HepG2 (cell line): ENCODE data around the gene RHBDD1. TPM values are rescaled to one million over a fixed set of nuclear protein-coding genes. Genes with fewer than 3 reads are reported as not detected.

Source experiments
- ATAC-seq: fragments of 200-7000 bp; cut with Tn5 transposase; 3 replicates; pipeline ENCODE4 v1.9.1; 2020; ENCODE audit warnings: mild to moderate bottlenecking, moderate library complexity
- BruUV-seq: library from RNA; stranded (reverse); fragments of 400-500 nt; replicated peaks from 2 replicates; lab custom pipeline; 2021; lab: Mats Ljungman, UMichigan
- CTCF ChIA-PET: fragments of 300-600 bp; formaldehyde crosslinking; extraction: SDS; loops from one replicate; lab custom pipeline; 2021; ENCODE audit warnings: low total read pairs, inconsistent platforms, low intra/inter-chr PET ratio; lab: Yijun Ruan, JAX
- POLR2A ChIA-PET: fragments of 350-600 bp; sonication (Branson Sonifier 250); formaldehyde crosslinking; loops from one replicate; lab custom pipeline; 2020; ENCODE audit warnings: antibody characterized with exemption, inconsistent platforms; lab: Yijun Ruan, JAX
- DNase-seq: peaks from one replicate; pipeline ENCODE4 v3.0.0-alpha.2; 2015; ENCODE audit warnings: low spot score
- FAIRE-seq: peaks from 3 replicates; lab custom pipeline; 2011; peaks lifted over from hg19 to GRCh38; lab: Jason Lieb, UNC
- H2AFZ ChIP-seq: one replicate; pipeline ENCODE4 v1.6.1; 2011; ENCODE audit warnings: low read length, inconsistent platforms
- H3K27ac ChIP-seq: fragments of 300-600 bp; 3 replicates; pipeline ENCODE4 v1.8.0; 2011; ENCODE audit warnings: mixed run types, mild to moderate bottlenecking, mixed read lengths, low read length, inconsistent platforms; ENCODE audit not compliant: insufficient read depth; ENCODE audit errors: extremely low read length
- H3K27me3 ChIP-seq, 2 experiments: fragments of 200-600 bp in 1 of 2; 2 replicates in 1 of 2; 3 replicates in 1 of 2; pipeline versions ENCODE4 v1.6.0 to v1.8.0; 2011; ENCODE audit warnings: low read length in 2 of 2, mild to moderate bottlenecking in 2 of 2, moderate library complexity in 2 of 2, inconsistent platforms in 1 of 2; ENCODE audit not compliant: insufficient read depth in 2 of 2, control insufficient read depth in 1 of 2
- H3K36me3 ChIP-seq, 2 experiments: fragments of 200-600 bp in 1 of 2; replicated peaks in 1 of 2; 2 replicates in 1 of 2; 3 replicates in 1 of 2; pipeline versions ENCODE4 v1.5.1 to v1.8.0; 2011; ENCODE audit warnings: low read length in 2 of 2, inconsistent platforms in 1 of 2; ENCODE audit not compliant: insufficient read depth in 2 of 2, control insufficient read depth in 1 of 2
- H3K4me1 ChIP-seq: 2 replicates; pipeline ENCODE4 v1.5.1; 2012; ENCODE audit warnings: low read length, inconsistent platforms; ENCODE audit not compliant: insufficient read depth
- H3K4me2 ChIP-seq: 2 replicates; pipeline ENCODE4 v1.6.0; 2011; ENCODE audit warnings: low read depth, low read length, inconsistent platforms
- H3K4me3 ChIP-seq, 3 experiments: fragments of 200-600 bp in 1 of 3; sonication (generic), shearing (Covaris generic) in 1 of 3; replicated peaks in 1 of 3; 2 replicates each; pipeline ENCODE4 v1.5.1; 2011 to 2016; ENCODE audit warnings: low read length in 3 of 3, inconsistent platforms in 2 of 3, low read depth in 2 of 3, mild to moderate bottlenecking in 2 of 3, control low read depth in 1 of 3, mixed read lengths in 1 of 3; ENCODE audit not compliant: insufficient read depth in 1 of 3
- H3K79me2 ChIP-seq: one replicate; pipeline ENCODE4 v1.6.1; 2011; ENCODE audit warnings: low read length, inconsistent platforms; ENCODE audit not compliant: insufficient read depth
- H3K9ac ChIP-seq: 2 replicates; pipeline ENCODE4 v1.6.0; 2011; ENCODE audit warnings: mild to moderate bottlenecking, low read depth, low read length, inconsistent platforms; ENCODE audit not compliant: insufficient read depth
- H3K9me3 ChIP-seq: 2 replicates; pipeline ENCODE4 v1.5.1; 2012; ENCODE audit warnings: mild to moderate bottlenecking, low read length
- H4K20me1 ChIP-seq: 2 replicates; pipeline ENCODE4 v1.6.0; 2011; ENCODE audit warnings: inconsistent platforms, mild to moderate bottlenecking, low read length, moderate library complexity; ENCODE audit not compliant: insufficient read depth
- ARID2 ChIP-seq: sonication (generic); formaldehyde crosslinking; IDR thresholded peaks from 2 replicates; pipeline ENCODE4 v1.8.1; 2022; ENCODE audit warnings: mild to moderate bottlenecking, missing genetic modification reagents, borderline replicate concordance
- FOXC1 ChIP-seq: sonication (generic); formaldehyde crosslinking; IDR thresholded peaks from 2 replicates; pipeline ENCODE4 v1.8.0; 2022; ENCODE audit warnings: mild to moderate bottlenecking, missing genetic modification reagents, borderline replicate concordance
- ISL2 ChIP-seq: sonication (generic); formaldehyde crosslinking; IDR thresholded peaks from 2 replicates; pipeline ENCODE4 v1.5.0; 2020; ENCODE audit warnings: missing genetic modification reagents
- NFKB2 ChIP-seq: sonication (generic); formaldehyde crosslinking; IDR thresholded peaks from 2 replicates; pipeline ENCODE4 v1.4.0; 2020; ENCODE audit warnings: missing genetic modification reagents, borderline replicate concordance
- SATB2 ChIP-seq: sonication (generic); formaldehyde crosslinking; IDR thresholded peaks from 2 replicates; pipeline ENCODE4 v1.5.0; 2020; ENCODE audit warnings: missing genetic modification reagents
- SNAI1 ChIP-seq: sonication (generic); formaldehyde crosslinking; IDR thresholded peaks from 2 replicates; pipeline ENCODE4 v1.5.0; 2020; ENCODE audit warnings: mild to moderate bottlenecking, missing genetic modification reagents, borderline replicate concordance
- SP1 ChIP-seq, 2 experiments: fragments of 450-650 bp in 1 of 2; sonication (generic) in 1 of 2; formaldehyde crosslinking in 1 of 2; IDR thresholded peaks; 2 replicates each; pipeline versions ENCODE4 v1.4.0 to v1.6.1; 2016 to 2020; ENCODE audit warnings: missing genetic modification reagents in 1 of 2
- WGBS: methylation state at CpG from one replicate; pipeline ENCODE4 v1.1.6; 2017; ENCODE audit warnings: low lambda C conversion rate; 5-methylcytosine and 5-hydroxymethylcytosine counted together
- in situ Hi-C: cut with HindIII; loops from 2 replicates; pipeline ENCODE4 v1.10.0; 2017; ENCODE audit warnings: low pct_unique_long_range_greater_than_20kb; ENCODE audit not compliant: extremely low pct_ligation_motif_present
- intact Hi-C: fragments of 100-400 bp; cut with micrococcal nuclease; formaldehyde crosslinking; loops from one replicate; pipeline ENCODE4 v1.10.0; 2022; ENCODE audit not compliant: unreplicated experiment
- polyA plus RNA-seq, 8 experiments: library from polyadenylated mRNA; depleted of rRNA in 3 of 8; stranded (reverse) in 7 of 8; unstranded in 1 of 8; fragments of >200 nt; fragmentation: Illumina TruSeq in 4 of 8; extraction: Trizol in 4 of 8; gene quantifications; 2 replicates each; pipeline versions ENCODE4 v1.2.1 to v1.2.3, GENCODE V29; 2011 to 2016; ENCODE audit warnings: low read depth in 4 of 8, missing spikeins in 1 of 8, mixed read lengths in 1 of 8; ENCODE audit not compliant: insufficient read depth in 1 of 8
- total RNA-seq, 5 experiments: library from RNA; depleted of rRNA; stranded (reverse); fragments of >200 nt; fragmentation: Illumina TruSeq; extraction: Trizol; gene quantifications; 2 replicates each; pipeline ENCODE4 v1.2.3, GENCODE V29; 2016; ENCODE audit warnings: low read depth in 1 of 5
- TF ChIP-seq, protein P1 (sequence below): IDR thresholded peaks from 2 replicates; pipeline ENCODE4 v1.6.1; 2018; ENCODE audit warnings: missing genetic modification reagents, mild to moderate bottlenecking, missing compliant biosample characterization
- TF ChIP-seq, protein P2 (sequence below): IDR thresholded peaks from 2 replicates; pipeline ENCODE4 v1.6.1; 2012; ENCODE audit warnings: low read length, improper control_type of control experiment
- TF ChIP-seq, protein P3 (sequence below): IDR thresholded peaks from 2 replicates; pipeline ENCODE4 v1.6.1; 2016; ENCODE audit warnings: missing genetic modification reagents, missing compliant biosample characterization
- TF ChIP-seq, protein P4 (sequence below): sonication (generic); formaldehyde crosslinking; IDR thresholded peaks from 2 replicates; pipeline ENCODE4 v1.8.0; 2022; ENCODE audit warnings: mild to moderate bottlenecking, missing genetic modification reagents

The RHBDD1 gene
- total and polyA plus RNA-seq, 2 of the 13 experiments (the other 11 are each of a cell fraction or from before 2014, with no cell fraction given) = 8.2 to 9.5 TPM

DNA sequence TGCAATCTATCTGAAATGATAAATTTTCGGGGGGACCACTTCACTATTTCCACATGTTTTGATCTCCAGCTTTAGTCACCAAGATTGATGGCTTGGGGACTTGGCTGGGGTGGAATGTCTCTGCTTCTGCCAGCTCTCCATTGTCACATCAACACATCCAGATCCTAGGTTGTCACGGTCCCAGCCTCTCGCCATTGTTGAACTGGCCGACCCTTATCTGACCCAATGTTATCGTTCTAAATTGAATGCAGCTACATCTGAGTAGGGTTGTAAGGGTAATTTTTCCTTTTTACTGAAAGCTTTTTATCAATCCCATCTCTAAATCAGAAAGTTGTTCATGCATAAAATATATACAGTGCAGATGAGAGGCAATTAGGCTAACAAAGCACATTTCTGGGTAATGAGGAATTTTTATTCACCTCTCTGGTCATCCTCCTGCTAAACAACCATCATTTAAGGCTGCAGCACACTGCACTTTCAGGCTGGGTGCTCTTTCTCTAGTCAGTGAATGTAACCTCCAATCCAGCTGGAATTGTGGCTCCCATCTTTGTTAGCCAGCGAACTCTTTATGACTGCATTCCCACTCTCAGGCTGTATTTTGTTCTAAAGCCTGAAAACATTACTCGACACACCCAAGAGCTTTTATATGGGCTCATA, 200.0 kb downstream of the RHBDD1 start:
- H3K9me3 ChIP-seq = no peaks in the 10 kb centered on the region
- no peaks in the 10 kb centered on the region for H3K79me2 ChIP-seq
- ATAC-seq = no peak
- peaks cover 16% of the 10 kb centered on the region for H3K4me1 ChIP-seq
- no TSS peak for BruUV-seq
- intact Hi-C loops (no loop called here), in situ Hi-C loops (no loop called here)
- DNase-seq = no peak
- H2AFZ ChIP-seq = no peak overlapping the region
- H3K27me3 ChIP-seq = no peaks in the 10 kb centered on the region; a peak in 2 of 5 replicates
- WGBS = 22% methylated on average over 7 of the region's 7 CpGs
- TF ChIP-seq SATB2 (CRISPR knock-in tag) = no peak
- TF ChIP-seq, protein P1, sequence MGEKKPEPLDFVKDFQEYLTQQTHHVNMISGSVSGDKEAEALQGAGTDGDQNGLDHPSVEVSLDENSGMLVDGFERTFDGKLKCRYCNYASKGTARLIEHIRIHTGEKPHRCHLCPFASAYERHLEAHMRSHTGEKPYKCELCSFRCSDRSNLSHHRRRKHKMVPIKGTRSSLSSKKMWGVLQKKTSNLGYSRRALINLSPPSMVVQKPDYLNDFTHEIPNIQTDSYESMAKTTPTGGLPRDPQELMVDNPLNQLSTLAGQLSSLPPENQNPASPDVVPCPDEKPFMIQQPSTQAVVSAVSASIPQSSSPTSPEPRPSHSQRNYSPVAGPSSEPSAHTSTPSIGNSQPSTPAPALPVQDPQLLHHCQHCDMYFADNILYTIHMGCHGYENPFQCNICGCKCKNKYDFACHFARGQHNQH (CRISPR knock-in tag) = no peak
- H4K20me1 ChIP-seq = no peaks in the 10 kb centered on the region
- ChIA-PET POLR2A (no interaction called here), CTCF (no interaction called here)
- no peak overlapping the region for H3K4me3 ChIP-seq
- no peak overlapping the region for H3K27ac ChIP-seq
- no peak for FAIRE-seq
- no peak overlapping the region for H3K9ac ChIP-seq
- no peaks in the 10 kb centered on the region for H3K36me3 ChIP-seq
- no peak overlapping the region for H3K4me2 ChIP-seq

DNA sequence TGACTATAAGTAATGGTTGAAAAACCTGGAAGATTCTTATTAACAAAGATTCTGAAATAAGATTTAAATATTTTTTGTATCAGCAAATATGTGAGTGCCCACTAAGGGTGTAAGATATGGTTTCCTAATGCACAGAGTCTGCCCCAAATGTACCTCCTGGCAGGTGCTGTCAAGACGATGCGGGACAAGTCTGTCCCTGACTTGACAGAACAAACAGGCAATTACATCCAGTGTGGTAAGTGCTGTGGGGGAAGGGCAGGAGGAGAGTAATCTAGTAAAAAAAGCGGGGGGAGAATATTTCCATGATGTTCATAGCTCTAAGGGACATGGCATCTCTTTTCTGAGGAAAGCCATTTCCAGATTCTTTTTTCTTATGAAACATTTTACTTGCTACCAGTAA, 200.7 kb downstream of the RHBDD1 start:
- WGBS = 11% methylated on average over 3 of the region's 3 CpGs
- H3K27me3 ChIP-seq = no peaks in the 10 kb centered on the region; a peak in 2 of 5 replicates
- DNase-seq = no peak
- H3K9ac ChIP-seq = no peak overlapping the region
- intact Hi-C loops = no loop called here
- no peak overlapping the region for H3K4me2 ChIP-seq
- no TSS peak for BruUV-seq
- no peaks in the 10 kb centered on the region for H3K9me3 ChIP-seq
- ChIA-PET POLR2A (no interaction called here), CTCF (no interaction called here)
- no peak overlapping the region for H3K27ac ChIP-seq
- H3K4me3 ChIP-seq = no peak overlapping the region
- no peak overlapping the region for H2AFZ ChIP-seq
- in situ Hi-C loops = no loop called here
- H3K79me2 ChIP-seq = no peaks in the 10 kb centered on the region
- H4K20me1 ChIP-seq = no peaks in the 10 kb centered on the region
- H3K4me1 ChIP-seq = peaks cover 16% of the 10 kb centered on the region
- no peaks in the 10 kb centered on the region for H3K36me3 ChIP-seq
- no peak for ATAC-seq
- FAIRE-seq = no peak
- TF ChIP-seq FOXC1 (CRISPR knock-in tag) = no peak
- no peak for TF ChIP-seq SNAI1 (CRISPR knock-in tag)
- no peak for TF ChIP-seq ARID2 (CRISPR knock-in tag)
- TF ChIP-seq ISL2 (CRISPR knock-in tag) = no peak
- no peak for TF ChIP-seq NFKB2 (CRISPR knock-in tag)
- no peak for TF ChIP-seq SP1 (IDR thresholded peaks at IDR 0.05)
- TF ChIP-seq SP1 (CRISPR knock-in tag; IDR thresholded peaks at IDR 0.05) = no peak
- TF ChIP-seq, protein P2, sequence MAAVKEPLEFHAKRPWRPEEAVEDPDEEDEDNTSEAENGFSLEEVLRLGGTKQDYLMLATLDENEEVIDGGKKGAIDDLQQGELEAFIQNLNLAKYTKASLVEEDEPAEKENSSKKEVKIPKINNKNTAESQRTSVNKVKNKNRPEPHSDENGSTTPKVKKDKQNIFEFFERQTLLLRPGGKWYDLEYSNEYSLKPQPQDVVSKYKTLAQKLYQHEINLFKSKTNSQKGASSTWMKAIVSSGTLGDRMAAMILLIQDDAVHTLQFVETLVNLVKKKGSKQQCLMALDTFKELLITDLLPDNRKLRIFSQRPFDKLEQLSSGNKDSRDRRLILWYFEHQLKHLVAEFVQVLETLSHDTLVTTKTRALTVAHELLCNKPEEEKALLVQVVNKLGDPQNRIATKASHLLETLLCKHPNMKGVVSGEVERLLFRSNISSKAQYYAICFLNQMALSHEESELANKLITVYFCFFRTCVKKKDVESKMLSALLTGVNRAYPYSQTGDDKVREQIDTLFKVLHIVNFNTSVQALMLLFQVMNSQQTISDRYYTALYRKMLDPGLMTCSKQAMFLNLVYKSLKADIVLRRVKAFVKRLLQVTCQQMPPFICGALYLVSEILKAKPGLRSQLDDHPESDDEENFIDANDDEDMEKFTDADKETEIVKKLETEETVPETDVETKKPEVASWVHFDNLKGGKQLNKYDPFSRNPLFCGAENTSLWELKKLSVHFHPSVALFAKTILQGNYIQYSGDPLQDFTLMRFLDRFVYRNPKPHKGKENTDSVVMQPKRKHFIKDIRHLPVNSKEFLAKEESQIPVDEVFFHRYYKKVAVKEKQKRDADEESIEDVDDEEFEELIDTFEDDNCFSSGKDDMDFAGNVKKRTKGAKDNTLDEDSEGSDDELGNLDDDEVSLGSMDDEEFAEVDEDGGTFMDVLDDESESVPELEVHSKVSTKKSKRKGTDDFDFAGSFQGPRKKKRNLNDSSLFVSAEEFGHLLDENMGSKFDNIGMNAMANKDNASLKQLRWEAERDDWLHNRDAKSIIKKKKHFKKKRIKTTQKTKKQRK = no peak
- TF ChIP-seq, protein P3, sequence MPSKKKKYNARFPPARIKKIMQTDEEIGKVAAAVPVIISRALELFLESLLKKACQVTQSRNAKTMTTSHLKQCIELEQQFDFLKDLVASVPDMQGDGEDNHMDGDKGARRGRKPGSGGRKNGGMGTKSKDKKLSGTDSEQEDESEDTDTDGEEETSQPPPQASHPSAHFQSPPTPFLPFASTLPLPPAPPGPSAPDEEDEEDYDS (CRISPR knock-in tag) = no peak
- TF ChIP-seq, protein P4, sequence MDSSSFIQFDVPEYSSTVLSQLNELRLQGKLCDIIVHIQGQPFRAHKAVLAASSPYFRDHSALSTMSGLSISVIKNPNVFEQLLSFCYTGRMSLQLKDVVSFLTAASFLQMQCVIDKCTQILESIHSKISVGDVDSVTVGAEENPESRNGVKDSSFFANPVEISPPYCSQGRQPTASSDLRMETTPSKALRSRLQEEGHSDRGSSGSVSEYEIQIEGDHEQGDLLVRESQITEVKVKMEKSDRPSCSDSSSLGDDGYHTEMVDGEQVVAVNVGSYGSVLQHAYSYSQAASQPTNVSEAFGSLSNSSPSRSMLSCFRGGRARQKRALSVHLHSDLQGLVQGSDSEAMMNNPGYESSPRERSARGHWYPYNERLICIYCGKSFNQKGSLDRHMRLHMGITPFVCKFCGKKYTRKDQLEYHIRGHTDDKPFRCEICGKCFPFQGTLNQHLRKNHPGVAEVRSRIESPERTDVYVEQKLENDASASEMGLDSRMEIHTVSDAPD (CRISPR knock-in tag) = no peak
